CD4-positive, alpha-beta T cell treated with Interleukin-21 for 1 hour (primary cell): ENCODE measurements around the gene MED12L.
"Not testable (repeated sequence)": the region's sequence is repeated elsewhere in the genome, so short reads cannot be mapped to it uniquely, and the experiment has no call there.

Experiments
- DNase-seq: peaks from one replicate; pipeline ENCODE4 v3.0.0-alpha.2; 2020

The MED12L gene, protein sequence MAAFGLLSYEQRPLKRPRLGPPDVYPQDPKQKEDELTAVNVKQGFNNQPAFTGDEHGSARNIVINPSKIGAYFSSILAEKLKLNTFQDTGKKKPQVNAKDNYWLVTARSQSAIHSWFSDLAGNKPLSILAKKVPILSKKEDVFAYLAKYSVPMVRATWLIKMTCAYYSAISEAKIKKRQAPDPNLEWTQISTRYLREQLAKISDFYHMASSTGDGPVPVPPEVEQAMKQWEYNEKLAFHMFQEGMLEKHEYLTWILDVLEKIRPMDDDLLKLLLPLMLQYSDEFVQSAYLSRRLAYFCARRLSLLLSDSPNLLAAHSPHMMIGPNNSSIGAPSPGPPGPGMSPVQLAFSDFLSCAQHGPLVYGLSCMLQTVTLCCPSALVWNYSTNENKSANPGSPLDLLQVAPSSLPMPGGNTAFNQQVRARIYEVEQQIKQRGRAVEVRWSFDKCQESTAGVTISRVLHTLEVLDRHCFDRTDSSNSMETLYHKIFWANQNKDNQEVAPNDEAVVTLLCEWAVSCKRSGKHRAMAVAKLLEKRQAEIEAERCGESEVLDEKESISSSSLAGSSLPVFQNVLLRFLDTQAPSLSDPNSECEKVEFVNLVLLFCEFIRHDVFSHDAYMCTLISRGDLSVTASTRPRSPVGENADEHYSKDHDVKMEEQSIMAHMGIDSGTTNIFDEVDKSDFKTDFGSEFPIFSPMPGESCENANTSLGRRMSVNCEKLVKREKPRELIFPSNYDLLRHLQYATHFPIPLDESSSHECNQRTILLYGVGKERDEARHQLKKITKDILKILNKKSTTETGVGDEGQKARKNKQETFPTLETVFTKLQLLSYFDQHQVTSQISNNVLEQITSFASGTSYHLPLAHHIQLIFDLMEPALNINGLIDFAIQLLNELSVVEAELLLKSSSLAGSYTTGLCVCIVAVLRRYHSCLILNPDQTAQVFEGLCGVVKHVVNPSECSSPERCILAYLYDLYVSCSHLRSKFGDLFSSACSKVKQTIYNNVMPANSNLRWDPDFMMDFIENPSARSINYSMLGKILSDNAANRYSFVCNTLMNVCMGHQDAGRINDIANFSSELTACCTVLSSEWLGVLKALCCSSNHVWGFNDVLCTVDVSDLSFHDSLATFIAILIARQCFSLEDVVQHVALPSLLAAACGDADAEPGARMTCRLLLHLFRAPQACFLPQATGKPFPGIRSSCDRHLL (N-terminal part only)

DNA sequence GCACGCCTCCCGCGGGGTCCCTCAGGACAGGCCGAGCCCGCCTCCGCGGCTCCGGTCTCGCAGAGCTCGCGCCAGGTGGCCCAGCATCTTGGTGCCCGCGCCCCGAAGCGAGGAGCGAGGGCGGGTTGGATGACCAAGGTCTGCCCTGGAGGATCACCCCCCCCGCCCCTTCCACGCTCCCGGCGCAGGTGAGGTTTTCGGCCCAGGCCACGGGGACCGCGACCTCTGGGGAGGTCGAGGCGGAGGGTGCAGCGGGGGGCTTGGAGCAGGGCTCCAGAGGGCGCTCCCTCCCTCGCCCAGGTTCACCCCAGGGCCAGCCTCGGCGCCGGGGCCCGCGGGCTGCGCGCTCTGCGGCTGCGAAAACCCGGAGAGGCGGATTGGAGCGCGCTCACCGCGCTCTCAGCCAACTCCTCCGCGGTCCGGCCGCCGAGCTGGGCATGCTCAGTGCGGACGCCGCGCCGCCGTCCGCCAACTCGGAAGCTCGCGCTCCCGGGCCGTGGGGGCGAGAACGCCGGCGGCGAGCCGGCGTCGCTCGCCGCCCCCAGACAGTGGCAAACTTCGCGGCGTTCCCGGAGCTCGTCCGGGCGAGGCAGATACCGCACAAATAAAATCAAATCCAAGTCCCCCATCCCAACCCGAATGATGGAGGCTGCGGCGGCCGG, at the start of gene MED12L:
MED12L (plus strand) TSS at position 438 of the 662 bp plus-strand sequence. CDS start 1,263 bp downstream, outside the sequence.
- DNase-seq: peak; percentile 41

DNA sequence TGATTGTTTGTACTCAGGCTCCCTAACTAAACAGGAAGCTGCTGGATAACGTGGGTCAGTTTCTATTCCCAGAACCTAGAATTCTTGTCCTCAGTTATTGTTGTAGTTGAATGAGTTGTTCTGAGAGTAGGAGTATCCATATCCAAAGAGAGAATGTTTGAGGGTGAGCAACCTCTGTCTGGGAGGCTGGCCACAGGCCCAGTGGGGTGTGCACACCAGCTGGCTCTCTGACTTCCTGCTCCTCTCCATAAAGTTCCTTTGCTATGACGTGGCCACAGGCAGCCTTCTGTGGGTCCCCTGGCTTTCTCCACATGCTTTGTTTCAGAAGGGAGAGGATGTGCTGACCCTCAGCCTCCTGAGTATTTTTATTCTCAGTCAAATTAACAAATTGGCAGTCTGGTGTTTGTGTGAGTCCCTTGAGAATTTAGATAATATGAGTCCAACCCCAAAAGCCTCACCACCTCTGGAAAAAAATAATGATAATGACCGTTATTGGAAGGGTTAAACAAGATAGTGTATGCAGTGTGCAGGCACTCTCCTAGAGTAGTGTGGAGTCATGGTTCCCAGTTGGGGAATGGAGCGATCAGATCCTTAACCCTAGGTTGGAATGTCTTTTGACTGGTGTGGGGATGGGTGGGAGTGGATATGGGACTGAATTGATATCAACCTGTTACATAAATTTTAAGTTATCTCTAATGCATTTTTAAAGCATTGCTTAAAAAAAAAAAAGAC, 47.6 kb upstream of the MED12L start:
- DNase-seq: no peak

DNA sequence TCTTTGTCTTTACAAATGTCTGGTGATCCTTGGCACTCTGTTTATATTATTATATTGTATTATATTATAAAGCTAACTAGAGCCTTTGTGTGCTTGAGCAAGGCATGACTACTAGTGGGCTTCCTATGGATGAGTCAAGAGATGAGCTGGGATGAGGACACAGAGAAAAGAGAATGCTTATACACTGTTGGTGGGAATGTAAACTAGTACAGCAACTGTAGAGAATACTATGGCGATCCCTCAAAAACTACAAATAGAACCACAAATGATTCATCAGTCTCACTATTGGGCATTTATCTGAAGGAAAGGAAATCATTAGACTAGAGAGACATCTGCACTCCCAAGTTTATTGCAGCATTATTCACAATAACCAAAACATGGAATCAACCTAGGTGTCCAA, 40.8 kb upstream of the MED12L start:
- no peak for DNase-seq

DNA sequence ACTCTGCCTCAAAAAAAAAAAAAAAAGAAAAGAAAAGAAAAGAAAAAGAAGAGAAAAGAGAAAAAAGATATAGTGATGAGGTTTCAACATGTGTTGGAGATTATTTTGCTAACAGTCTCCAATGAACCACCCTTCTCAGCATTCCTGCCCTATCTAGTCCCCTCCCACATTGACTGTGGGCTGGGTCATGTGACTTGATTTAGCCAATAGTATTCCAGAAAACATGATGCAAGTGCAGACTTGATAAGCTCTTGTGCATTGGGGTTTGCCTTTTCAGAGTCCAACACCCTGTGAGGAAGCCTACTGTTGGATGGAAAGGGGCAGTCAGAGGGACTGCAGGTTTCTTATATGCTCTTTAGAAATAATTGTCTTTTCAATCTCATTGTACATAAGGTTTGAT, 37.8 kb upstream of the MED12L start:
- no peak for DNase-seq

DNA sequence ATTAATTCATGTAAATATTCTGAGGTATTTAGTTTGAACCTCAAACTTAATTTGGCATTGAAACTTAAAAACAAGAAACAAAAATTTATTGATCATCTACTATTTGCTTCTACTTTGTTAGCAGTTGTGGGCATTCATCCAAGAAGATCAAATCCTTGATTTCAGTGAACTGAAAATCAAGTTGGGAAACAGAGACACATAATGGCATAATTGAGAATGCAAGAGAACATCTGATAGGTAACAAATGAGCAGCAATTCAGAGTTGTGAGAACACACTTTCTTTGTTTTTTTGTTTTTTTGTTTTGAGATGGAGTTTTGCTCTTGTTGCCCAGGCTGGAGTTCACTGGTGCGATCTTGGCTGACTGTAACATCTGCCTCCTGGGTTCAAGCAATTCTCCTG, 33.9 kb upstream of the MED12L start:
- DNase-seq: no peak

DNA sequence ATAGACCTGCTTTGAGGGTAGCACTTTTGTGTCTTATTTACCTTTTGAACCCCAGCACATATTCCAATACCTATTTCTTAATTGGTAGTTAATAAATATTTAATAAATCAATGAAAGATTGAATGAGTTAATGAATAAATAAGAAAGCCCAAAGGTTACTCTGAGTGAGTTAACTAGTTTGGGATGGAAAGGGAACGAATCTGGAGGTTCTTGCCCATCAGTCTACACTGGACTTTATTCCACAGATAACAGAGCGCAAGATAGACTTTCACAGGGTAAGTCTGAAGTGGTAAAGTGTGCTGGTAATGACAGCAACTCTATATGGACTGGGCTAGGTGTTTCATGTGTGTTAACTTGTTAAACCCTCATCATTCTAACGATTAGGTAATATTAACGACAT, 33.1 kb upstream of the MED12L start:
- DNase-seq: no peak

DNA sequence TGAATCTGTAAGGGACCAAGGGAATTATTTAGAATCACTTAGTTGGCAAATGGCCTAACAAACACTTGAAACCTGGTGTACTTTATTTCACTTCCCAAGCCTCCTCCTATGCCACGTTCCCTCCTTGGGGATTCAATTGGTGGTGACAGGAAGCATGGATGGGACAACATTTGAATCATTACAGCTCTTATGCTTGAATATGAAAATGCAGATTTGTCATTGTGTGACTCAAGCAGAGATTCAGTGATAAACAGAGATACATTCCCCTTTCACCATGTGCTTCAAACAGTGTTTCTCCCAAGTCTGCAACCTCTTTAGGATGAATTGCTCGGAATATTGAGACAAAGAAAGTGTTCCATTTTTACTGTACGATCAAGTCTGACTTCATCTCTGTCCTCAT, 32.7 kb upstream of the MED12L start:
- DNase-seq: no peak

DNA sequence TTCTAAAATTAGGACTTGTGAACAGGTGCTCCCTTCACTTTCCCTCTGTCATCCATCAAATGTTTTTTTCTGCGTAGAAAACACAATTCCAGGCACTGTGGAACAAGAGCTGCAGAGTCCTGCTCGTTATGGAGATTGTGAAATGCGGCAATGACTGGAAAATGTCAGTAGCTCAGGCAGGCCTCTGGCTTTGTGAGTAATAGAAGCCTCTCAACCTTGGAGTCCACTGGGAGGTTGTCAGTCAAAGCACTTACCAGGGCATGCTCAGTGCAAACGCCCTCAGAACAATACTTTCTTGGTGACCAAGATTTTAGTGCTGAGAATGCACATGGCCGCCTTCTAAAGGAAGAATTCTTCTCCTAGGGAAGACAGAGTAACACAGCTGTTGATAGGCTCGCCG, 26.7 kb upstream of the MED12L start:
- no peak for DNase-seq

DNA sequence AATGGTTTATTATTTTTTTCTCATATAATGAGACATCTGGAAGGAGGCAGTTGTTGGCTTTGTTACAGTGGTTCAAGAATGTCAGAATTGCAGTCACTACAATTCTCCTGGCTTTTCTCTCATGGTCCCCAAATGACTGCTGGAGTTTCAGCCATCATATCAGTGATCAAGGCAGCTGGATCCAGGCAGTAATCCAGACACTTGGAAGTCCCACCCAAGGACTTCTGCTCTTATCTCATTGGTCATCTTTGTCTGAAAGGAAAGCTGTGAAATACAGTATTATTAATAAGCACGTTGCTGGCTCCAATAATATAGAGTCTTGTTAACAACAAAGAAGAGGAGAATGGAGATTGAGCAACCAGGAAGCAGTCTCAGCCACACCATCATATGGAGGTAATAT, 22.9 kb upstream of the MED12L start:
- DNase-seq: no peak

DNA sequence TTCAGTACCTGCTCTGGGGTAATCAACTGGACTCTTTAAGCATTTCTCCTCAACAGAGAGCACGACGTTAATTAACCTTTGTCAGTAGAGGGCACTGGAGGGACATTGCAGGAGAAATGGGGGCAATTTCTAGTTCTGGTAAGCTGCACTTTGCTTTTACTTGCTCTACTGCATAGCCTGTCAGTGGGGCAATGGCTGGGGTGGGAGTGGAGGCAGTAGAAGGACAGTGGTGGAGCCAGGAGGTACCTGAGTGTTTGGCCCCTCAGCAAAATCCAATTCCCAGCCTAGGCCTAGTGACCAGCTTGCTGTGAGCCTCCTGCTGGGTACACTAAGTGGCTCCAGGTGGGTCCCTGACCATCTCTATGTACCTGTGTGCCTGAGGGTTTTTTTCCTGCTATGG, 18.3 kb upstream of the MED12L start:
- DNase-seq: peak; percentile 6

DNA sequence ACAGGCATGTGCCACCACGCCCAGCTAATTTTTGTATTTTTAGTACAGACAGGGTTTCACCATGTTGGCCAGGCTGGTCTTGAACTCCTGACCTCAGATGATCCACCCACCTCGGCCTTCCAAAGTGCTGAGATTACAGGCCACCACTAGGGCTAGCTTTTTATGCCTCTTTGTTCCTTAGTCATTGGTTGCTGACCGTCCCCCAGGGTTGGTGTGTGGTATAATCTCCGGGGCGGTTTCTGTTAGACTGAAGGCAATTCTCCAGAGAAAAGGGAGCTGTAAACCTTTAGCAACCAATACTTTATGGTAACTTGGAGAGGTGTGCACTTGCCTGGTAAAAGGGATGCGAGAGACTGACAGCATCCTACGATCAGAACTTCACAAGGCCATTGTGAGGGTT, 12.6 kb upstream of the MED12L start:
- DNase-seq: not testable (repeated sequence)

DNA sequence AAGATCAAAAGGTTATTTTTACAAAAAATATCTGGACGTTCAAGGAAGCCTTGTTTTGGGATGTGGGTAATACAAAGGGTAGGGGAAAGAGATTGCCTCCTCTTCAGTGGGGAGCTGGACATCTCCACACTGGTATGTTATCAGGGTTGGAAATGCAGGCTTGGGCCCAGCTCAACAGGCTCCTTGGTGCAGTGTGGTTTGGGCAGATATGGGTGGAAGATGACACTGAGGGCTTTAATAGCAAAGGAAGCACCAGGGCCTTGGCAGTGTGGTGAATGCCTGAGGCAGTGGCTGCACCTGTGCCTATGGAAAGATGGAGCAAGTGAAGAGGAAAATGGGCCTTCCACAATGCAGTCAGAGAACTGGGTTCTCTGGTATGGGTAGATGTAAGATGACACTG, 11.2 kb upstream of the MED12L start:
- no peak for DNase-seq

DNA sequence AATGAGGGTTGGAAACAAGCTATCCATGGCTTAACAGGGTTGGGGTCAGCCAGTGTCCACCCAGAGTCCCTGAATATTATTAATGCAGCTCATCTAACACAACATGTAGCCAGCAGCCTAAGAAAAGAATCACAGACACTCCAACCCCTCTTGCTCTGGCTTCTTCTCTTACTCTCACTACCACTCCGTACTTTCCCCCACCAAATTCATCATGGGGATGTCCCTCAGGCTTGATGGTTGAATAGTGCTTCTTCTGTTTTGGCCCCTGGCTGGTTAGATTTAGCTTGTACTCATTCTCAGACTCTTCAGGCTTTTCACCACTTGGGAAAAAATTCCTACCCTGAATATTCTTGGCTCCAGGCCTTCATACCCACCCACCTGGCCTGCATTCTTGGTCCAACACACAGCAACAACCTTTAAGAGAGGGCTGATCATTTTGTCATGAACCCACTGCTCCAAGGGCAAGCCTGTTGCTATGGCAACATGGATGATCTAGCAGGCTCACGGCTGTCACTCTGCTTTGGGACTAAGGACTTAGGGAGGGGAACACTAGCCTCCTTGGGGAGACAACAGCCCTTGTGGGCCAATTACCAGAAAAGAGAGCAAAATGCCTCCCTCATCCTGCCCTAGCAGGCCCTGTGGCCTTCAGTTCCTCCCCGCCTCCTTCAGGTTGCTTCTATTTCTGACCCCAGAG, 9.4 kb upstream of the MED12L start:
- DNase-seq: no peak

DNA sequence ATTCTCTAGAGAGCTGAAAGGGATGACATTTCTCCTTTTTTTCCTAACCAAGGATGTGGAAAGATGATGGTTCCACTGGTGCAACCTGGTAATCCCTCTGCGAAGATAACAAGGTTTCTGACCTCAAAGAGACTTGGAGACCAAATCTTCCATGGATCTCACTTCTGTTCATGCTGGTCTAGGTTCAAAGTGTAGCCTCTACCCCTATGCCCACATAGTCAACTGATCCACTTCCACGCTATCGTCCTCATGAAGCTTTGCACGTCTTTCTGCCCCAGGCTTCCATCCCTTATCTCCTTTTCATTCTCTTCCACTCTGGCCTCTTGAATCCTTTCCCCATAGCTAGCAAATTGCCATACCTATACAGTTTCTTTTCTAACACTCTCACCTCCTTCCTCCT, 8.8 kb upstream of the MED12L start:
- DNase-seq: no peak

DNA sequence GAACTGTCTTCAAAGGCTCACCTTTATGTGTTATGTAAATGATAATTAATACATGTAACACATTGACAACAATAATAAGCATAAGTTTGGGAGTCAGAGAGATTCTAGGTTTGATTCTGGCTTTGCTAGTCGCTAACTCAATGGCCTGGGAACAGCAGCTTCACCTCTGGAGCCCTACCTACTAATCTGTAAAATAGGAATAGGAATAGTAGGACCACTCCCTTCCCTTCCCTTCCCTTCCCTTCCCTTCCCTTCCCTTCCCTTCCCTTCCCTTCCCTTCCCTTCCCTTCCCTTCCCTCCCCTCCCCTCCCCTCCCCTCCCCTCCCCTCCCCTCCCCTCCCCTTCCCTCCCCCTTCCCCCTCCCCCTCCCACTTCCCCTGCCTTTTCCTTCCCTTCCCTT, 4.4 kb upstream of the MED12L start:
- not testable (repeated sequence) for DNase-seq

DNA sequence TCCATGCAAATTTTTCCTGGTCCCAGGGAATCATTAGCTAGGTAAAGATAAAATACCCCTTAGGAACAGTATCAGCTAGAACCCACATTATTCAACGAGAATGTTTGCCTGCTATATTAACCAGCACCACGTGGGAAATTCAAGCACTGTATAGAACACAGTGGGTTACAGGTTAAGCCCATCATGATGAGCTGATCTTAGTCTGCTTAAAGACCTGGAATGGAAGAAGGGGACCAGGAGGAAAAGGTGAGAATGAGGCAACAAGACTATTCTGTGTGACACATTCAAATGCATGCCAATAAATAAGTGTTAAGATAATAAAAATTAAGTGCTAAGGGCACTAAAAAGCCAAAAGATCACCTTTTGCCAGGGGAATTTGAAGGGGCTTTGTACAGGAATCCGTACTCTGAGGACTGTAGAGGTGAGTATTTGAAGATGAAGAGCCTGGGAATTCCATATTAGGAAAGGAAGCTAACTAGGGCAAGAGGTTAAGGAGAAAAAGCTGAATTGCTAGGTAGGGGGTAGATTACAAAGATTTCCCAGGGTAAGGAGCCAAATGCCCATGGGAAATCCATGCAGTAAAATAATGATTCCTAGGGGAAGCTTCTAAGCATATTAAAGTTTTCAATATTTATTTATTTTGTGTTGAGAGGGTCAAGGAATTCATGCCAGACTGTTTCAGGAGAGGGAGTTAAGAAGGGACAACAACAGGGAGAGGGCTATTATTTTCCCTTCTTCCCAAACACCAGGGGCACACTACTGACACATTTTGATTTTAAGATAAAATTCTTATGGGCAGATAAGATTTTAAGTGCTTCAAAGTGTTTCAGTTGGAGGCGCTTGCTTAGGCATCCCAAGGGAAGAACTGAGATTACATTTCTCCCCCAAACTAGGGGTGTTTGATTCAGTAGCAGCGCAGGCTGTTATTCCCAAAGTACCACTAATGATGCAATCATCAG, 2.3 kb upstream of the MED12L start:
- DNase-seq: no peak

DNA sequence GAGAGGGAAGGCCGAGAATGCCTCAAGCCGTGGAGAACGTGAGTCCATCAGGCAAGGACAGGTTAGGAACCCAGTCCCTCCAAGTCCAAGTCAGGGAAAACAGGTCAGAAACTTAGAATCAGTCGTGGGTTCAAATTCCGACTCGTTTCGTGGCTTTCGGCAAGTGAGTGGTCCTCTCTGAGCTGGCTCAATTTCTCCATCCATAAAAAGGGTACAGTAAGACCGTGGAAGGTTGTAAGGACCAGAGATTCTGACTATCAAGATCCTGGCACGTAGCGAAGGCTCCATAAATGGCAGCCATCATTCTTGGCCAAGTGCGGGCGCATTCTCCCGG, 604 bp upstream of the MED12L start:
- DNase-seq: no peak

DNA sequence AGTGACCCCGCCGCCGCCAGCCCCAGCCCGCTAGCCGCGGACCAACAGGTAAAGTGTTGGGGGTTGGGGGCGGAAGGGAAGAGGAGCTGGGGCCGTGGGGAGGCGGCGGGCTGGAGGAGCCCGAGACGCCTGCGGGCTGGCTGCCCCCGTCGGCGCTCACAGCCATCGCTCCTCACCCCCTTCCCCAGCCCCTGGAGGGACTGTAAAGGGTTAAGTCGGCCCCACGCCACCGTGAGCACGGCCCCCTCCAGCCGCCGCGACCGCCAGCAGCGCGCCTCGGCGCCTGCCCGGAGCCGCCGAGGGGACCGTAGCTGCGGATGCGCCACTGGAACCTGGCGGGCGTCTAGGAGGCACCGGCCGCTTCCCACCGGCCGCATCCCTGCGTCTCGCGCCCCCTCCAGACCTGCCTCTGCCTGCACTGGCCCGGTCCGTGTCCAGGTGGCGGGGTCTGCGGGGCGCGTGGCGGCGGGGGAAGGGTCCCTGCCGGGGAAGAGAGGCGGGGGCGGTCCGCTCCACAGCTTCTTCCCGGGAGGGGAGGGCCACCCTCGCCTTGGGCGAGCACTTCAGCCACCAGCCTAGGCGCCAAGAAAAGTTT, 522 bp downstream of the MED12L start:
- DNase-seq: no peak

DNA sequence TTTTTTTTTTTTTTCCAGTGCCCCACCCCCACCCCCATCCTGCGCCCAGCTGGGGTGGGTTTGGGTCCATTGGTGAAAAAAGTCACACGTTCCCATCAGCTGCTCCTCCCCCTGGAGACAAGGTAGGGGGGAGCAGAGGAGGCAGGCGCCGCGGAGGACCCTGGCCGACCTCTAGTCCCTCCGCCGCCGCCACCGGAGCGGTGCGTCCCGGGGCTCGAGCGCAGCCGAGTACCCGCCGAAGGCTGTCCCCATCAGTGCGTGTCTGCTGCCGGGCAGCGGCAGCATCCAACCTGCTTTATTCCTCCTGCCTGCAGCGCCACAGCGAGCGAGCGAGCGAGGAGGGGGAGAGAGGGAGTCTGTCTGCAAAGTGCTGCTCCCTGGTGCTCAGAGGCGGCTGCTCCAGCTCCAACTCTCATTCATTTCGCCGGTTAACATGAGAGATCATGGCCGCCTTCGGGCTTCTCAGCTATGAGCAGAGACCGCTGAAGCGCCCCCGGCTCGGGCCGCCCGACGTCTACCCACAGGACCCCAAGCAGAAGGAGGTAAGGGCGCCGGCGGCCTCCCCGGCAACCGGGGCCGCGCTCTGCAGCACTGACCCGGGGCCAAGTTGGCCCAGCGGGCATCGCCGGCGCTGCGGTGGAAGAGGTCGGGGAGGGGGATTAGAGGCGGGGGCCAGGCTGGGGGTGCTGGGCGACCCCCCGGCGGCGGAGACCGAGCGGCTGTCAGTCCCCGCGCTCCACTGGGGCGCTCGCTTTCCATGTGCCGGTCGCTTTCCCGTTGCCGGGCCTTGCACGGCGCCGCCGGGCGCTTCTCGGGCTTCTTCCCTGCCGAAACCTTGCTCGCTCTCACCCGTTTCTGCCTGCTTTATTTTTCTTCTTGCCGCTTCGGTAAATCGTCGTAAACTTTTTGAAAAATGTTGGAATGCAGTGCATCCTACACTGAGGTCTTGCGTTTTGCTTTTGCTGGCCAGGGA, 1.3 kb downstream of the MED12L start:
- peak; percentile 71 for DNase-seq
